HG03060 (cell line): Measurements from ENCODE around the gene PLCG1.

ENCODE experiments used
- ATAC-seq: cut with Tn5 transposase; IDR thresholded peaks from one replicate; pipeline ENCODE4 v1.9.1; 2021; ENCODE audit warnings: low read depth, moderate number of reproducible peaks; ENCODE audit not compliant: unreplicated experiment

Gene PLCG1

DNA sequence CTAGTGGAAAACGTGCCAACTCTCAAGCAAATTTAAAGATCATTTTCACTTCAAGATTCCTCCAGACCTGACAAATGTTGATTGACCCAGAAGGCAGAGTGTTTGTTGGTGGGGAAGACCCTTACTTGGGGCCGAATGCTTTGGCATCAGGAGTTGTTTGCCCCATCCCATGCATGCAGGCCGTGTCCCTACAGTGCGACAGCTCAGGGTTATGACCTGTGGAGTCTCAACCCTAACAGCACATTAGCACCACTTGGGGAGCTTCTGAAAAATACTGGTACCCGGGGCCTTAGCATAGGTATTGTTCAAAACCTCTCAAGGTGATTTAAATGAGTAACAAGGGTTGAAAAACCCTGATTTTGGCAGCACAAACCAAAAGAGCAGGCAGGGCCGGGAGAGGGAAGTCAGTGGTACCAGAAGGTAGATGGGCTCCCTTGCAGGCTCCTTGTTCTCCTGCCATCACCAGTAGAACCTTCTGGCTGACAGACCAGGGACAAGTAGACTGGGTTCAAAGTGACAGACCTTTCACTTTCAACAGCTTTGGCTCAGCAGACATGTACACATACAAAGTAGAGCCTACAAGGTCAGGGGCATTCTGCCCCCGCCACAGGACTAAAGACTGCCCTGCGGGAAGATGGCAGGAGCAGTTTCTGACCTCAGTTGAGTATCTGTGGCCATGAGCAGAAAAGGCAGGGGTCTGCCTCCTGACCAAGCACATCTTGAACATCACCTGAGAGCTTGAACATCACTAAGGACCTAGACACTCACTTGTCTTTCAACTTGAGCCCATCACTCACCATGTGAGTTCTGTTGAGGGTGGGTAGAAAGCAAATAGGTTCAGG is 39.6 kb downstream of the PLCG1 start:
- ATAC-seq: no peak

DNA sequence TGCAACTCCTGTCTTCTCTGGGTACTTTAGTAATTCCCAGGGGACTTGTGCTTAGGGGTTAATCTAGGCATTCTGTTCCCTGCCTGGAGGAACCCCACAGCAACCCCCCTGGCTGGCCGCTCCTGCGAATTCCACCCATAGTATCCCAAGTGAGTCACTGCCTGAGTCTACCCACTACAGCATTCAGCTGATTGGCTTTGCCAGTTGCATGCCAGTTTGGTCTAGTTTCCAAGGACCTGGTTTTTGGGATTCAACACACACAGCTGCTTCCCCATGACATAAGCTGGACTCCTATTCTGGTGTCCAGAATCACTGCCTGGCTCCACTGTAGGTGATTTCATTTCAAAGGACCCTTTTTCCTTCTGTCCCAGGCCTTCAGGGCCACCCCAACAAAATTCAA is 40.3 kb downstream of the PLCG1 start:
- no peak for ATAC-seq

DNA sequence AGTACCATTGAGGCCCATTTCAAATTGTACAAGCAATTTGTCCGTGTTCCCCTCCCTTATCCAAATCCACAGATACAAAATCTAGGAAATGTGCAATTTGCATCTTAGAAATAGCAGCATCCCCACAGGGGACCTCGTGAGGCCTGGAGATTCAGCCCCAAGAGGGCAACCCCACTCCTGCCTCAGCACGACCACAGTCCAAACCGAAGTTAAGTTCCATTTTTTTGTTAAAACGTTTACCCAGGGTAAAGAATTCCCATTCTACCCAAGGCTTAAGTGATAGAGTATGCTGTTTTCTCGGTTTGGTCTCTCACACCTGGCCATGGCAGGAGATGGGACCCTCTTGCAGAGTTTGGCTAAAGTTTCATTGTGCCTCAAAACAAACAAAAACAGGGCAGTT is 41.2 kb downstream of the PLCG1 start:
- ATAC-seq: no peak

DNA sequence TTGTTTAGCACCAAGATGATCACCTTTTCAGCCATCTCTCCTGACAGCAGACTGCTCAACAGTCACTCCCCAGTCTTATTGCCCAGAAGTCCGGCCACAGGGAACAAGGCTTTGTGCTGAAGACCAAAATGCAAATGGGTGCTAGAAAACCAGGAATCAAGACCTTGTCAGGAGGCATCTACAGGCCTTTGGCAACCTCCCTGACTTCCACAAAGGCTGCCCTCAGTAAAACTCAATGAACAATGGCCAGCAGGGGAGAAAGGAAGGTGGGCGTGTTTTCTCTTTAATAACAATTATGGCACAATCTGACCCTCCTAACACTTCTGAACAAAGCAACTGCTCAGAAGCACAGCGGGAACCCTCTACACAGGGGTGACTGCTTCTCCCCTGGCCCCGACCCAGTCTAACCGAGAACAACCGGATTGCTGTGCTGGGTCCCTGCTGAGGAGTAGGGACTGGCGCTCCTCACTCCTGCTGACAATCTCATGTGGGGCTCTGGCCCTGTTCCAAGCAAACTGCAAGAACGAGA is 41.6 kb downstream of the PLCG1 start:
- ATAC-seq: no peak

DNA sequence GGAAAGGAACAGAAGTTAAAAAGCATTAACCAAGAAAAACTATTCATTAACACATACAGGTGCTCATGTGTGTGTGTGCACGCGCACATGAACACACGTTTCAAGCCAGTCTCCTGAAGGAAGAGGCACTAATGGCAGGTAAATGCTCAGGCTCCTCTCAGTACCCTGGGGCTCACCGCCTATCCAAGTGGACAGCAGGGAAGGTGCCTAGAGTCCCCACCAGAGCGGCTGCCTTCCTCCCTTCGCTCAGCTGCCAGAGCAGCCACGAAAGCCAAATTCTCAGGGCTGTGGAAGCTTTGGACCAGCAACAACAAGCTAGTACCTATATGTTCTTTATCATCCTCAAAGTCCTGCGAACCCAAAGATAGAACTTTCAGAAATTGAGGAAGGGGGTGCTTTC is 42.6 kb downstream of the PLCG1 start:
- no peak for ATAC-seq

DNA sequence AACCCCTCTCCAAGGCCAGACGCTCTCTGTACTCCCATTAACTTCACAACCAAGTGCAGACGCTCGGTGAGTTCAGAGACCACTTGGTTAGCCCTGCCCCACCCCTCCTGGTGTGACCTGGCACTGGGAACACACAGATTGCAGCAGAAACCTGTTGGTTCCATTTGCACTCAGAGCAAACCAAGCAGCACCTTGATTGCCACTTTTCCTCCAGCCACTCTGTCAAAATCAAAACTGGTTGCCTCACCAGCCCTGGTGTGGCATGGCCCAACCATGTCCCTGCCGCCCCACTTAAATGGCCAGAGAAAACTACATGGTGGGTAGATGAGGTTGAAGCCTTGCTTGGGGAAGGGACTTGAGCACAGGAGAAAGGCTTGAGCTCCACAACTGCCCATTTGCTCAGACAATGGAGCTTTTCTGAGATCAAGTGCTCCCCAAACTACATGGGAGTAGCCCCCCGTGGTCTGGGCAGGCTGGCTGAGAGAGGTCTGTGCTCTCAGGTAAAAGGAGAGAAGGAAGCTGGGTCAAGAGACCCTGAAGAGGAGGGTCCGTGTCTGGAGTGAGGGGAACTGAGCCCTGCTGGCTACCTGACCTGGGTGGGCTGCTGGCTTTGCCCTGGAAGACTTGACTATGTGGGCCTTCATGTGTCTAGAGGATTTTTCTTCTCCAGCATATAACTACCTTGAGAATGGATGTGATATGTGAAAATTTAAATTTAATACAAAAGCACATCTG is 43.4 kb downstream of the PLCG1 start:
- ATAC-seq: no peak

DNA sequence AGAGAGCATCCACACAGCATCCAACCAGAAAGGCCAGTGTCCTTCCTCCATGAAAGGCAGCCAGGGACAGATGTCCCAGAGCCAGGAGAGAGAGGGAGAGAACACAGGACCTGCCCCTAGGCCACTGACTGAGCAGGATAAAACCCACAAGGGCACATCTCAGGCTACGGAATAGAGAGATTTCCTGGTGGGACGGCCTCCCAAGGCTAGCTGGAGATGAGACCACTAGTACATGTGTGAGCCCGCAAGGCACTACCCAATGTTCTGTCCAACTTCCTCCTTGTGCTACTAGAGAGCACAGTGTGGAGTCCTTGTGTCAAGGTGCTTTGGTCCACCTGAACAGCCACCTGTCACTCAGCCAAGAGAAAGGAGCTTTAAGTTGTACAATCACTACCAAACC is 44.2 kb downstream of the PLCG1 start:
- no peak for ATAC-seq

DNA sequence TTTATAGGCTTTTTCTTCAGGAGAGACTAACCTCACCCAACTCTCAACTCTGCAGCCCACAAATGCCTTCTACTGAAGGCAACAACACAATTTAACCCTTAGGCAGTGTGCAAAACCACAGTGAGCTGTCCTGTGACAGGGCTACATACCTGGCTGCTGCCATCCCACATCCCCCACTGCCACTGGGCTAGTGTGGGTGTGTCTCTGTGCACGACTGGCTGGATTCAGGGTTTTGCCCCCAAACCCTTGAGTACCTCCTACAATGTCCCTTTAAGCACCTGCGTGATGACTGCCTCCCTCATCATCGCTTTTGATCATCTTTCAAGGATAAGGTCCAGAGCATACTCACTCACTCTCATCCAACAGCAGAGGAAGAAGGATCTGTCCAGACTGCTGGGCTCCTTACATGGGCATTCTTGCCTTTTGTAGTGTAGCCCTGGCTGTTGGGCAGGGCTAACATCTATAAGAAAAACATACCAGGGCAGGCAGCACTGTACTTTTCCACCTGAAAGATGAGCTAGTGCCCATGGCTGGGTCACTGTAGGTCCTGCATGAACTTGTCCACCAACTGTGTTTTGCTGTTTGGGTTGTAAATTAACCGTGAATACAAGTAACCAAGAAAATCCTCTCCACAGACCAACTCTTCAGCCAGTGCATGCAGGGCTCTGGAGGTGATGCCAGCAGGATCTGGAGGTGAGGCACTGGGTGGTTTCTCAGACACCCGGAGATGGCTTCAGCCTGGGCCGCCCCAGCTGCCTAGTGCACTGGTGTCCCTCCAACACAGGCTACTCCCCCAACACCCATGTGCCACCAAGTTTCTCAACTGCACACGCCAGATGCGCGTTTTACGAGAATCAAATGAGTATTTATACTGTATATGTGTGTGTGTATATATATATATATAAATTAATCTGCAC is 45.2 kb downstream of the PLCG1 start:
- ATAC-seq: no peak

DNA sequence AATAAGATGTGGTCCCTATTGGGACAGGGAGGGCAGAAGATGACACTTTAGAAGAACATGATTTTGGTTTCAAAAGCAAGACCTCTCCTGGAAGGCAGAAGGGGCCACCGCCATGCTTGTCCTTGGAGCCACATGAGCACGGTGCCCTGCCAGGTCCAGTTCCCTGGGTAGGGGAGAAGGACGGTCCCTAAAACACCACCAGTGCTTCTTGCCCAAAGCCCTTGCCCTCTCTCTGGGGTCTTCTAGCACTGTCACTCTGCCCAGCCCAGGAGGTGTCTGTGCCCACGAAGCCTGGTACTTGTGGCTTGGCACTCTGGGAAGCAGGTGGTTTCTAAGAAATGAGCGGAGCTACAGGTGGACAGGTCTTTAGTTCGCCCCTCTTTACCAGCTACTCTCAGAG is 46.0 kb downstream of the PLCG1 start:
- no peak for ATAC-seq

DNA sequence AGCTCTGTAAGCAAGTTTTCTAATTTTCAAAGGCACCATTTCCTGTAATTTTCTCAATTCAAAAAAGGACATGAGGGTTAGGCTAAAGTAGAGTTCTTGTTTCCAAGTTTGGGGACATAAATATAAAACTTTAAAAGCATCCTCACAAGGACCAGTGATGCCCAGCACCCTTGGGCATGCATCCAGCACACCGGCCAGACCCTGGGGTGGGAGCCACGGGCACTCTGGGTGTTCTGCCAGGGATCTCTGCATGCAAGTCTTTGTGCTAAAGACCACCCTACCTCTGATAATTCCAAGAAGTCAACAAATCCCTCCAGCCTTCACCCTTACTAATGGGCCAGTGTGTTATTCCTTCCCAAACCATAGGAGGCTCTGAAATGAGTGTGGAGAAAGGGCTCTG is 46.5 kb downstream of the PLCG1 start:
- no peak for ATAC-seq

DNA sequence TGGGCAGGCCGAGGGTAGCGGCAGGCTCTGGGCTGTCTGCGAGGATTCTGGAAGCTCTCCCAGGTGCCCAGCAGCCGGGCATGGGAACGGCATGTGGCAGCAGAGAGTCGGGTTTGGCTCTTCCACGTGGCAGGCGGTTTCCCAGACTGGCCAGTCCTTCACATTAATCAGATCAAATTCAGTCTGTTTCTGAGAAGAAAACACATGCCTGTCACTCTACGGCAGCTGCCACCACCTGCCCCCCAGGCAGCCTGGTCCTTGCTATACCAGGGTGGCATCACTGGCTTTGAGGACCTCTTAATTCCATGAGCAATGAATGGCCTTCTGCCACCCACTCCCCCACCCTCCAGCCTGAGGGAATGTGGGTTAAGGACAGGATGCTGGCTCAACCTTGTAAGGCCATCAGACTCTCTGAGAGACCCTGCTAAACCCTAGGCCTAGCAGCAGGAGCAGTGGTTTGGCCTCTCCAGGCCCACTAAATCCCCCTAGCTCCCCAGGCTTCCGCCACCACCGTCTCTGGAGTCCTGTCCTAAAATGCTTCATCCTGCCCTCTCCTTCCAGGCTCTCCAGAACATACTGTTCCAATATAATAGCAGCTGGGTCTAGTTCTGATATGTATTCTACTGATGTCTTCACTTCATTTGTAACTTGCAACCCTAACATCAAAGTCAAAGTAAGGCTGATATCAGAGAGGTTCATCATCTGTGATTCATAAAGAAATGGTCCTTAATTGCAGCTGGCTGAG is 47.8 kb downstream of the PLCG1 start:
- ATAC-seq: no peak

DNA sequence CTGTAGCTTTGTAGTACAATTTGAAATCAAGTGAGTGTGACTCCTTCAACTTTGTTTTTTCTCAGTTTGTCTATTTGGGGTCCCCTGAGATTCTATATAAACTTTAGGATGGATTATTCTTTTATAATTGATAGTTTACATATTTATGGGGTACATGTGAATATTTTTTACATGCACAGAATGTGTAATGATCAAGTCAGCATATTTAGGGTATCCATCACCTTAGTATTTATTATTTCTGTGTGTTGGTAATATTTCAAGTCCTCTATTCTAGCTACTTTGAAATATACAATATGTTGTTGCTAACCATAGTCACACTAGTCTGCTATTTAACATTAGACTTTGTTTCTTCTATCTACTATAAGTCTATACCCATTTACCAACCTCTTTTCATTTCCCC is 50.3 kb downstream of the PLCG1 start:
- ATAC-seq: no peak

DNA sequence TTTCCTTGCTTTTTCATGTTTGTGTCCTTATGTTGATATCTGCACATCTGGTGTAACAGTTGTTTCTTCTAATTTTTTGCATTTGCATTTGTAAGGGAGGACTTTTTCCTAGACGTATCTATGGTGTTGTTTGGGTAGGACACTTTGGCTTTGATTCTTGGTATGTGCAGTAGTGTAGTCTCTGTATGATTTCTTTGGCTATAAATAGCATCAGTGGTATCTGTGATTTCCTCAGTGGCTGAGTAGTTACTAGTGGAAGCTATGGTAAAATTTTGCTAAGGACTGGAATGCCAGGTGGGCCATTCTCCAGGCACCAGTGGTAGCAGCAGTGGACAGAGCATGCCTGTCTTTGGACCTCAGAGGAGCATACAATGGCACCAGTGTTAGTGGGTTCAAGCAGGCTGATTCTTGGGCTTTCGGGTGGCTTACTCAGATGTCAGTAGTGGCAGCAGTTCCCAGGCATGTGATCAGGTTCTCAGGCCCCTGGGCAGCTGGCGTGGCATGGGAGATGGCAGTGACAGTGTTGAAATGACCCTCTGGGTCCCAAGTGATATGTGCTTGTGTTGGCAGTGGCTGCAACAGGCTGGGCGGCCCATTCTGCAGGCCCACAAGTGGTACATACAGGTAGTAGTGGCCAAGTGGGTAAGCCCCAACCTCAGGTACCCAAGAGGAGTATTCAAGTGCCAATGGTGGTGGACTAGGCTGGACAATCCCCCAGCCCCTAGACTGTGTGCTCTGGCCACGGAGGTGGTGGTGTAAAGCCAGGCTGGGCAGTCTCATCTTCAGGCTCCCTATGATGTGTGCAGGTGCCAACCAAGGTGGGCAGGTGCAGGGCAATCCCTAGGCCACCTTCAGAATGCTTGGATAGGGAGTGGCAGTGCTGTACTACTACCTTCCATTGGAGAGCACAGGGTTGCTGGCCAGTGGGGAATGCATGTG is 54.5 kb downstream of the PLCG1 start:
- no peak for ATAC-seq

DNA sequence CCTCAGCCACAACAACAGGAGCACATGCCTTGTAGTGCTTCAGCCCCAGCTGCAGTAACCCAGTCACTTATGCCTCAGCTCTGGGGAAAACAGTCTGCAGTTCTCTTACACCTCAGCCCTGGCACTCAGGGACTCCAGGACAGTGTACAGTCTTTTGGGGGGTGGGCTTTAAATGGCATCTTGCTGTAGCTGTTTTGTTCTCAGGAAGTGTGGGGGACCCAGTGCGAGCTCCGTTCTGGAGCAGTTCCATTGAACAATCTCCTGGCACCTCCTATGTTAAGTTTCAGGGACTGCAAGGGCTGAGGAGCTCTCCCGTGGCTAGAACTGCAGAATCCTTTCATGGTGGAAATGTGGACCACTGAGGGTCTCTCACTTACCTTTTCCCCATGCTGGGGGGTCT is 55.2 kb downstream of the PLCG1 start:
- no peak for ATAC-seq

DNA sequence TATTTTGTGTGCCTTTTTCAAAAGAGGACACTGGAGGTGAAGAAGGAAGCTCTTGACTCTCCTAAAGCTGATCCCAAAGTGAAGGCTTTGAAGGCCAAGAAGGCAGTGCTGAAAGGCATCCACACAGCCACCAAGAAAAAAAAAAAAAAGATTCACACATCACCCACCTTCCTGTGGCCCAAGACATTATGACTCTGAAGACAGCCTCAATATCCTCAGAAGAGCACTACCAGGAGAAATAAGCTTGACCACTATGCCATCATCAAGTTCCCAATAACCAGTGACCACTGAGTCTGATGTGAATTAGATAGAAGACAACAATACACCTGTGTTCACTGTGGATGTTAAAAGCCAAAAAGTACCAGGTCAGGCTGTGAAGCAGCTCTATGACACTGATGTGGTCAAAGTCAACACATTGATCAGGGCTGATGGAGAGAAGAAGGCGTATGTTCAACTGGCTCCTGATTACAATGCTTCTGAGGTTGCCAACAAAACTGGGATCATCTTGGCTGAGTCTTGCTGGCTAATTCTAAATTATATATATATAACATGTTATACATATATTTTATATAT is 59.4 kb downstream of the PLCG1 start:
- ATAC-seq: no peak

DNA sequence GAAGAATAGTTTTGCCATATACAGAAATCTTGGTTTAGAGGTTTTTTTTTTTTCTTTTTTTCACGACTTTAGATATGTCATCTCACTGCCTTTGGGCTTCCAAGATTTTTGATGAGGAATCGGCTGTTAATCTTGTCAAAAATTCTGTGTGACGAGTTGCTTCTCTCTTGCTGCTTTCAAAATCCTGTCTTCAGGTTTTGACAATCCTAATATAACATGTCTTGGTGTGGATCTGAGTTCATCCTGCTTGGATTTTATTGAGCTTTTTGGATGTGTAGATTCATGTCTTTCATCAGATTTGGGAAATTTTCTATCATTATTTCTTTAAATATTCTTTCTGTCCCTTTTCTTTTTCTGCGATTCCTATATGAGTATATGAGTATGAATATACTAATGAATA is 61.1 kb downstream of the PLCG1 start:
- no peak for ATAC-seq

DNA sequence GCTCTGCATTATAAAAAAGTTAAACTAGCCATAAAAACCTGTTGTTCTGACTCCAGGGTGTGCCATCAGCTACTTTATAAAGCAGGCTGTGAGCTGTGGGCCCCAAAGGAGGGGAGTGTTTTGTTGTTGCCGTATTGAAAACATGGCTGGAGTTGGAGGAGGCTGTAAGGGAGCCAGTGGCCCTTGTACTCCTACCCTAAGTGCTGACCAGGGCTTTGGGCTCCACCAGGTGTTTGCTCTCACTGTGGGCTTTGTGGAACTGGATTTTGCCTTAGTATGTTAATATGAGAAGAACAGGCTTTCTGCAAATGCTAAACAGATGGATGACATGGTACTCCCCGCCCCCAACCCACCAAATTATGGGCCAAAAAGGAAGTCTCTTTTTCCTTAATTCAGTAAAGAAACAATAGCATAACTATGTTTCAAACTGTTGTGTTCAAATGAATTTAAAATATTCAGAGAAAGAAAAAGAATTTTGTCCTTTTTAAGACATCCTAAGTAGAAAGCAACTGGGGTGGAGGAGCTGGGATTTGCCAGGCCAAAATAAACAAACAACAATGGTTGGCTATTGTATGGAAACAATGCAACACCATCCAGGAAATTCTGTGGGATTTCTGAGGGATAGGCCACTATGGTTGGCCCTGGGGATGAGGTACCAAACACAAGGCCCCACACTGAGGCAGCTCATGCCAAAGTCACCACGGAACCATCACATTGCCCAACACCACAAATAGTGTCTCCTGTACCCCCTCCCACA is 63.3 kb downstream of the PLCG1 start:
- no peak for ATAC-seq

DNA sequence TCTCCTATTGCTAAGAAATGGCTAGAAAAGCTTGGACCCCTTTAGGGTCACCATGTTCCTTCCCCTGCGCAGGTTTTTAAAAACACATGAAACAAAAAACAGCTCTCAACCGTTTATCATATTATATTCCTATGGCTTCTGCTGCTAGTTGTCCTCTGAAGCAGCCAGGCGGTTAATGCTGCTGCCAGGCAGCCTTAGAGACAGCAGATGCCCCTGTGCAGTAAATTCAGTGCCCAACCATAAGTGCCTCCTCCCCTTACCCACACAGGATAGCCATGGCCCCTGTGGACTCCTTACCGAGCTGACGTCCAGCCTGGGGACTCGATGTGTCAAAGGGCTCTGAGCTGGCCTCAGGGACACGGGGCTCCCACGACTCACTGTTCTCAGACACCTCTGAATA is 64.4 kb downstream of the PLCG1 start:
- ATAC-seq: no peak
